ENCODE results near the gene ATP8B3.

ATP8B3 gene

DNA sequence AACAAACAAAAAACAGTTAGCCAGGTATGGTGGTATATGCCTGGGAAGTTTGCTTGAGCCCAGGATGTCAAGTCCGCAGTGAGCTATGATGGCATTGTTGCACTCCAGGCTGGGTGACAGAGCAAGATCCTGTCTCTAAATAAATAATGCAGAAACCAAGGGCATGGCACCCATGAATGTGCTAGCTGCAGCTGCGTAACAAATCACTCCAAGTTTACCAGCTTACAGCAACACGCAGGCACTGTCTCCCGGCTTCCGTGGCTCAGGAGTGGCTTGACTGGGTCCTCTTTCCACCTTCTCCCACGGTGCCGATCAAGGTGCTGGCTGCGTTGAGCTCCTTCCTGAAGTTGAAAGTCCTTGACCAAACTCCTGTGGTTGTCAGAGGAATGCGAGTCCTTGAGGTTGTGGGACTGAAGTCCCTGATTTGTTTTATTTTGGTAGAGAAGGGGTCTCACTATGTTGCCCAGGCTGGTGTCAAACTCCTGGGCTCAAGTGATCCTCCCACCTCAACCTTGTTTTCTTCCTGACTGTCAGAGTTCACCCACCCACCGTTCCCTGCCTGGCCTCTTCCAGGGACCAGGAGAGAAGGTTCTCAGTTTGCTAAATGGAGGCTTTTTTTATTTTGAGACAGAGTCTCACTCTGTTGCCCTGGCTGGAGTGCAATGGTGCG is 72.0 kb downstream of the ATP8B3 start:
- DNase-seq = no peak

DNA sequence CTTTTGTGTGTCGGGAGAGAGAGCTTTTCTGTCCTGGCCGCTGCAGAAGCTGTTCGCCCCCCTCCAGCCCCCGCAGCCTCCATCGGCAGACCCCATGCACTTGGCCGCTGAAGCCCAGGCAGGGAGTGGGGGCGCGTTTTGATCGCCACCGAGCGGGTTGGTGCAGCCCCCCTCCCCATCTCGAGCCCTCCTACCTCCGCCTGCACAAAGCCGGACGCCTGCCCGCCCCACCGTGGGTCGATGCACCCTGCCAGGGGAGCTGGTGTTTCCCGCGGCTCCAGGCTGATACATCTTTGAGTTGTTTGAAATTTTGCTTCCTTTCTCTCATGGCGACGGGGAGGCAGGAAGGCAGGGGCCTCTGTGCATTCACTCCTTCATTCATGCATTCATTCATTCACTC is 75.1 kb downstream of the ATP8B3 start:
- DNase-seq = no peak

DNA sequence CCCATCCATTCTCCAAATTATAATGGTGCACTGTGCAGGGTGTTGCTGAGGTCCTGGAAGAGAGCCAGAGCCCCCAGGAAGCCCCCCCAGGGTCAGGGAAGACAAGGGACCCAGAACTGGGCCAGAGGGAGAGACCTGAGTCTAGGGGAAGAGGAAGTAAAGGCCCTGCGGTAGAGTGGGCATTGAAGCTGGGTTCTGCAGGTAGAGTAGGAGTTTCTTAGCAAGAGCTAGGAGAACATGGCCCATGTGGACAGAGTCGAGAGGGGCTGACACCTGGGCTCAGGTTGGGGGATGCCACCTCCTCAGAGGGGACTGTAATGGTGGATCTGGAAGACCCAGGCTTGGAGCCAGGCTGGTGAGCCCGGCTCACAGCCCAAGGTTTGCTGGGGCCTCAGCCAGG is 75.8 kb downstream of the ATP8B3 start:
- no peak for DNase-seq

GRCh38 chr19:1734321-1734966 is 77.6 kb downstream of the ATP8B3 start:
- no peak for DNase-seq

All from stimulated activated naive CD4-positive, alpha-beta T cell treated with Interleukin-2 at 50 U/mL for 16 hours (primary cell).